ENCODE results near the gene BTBD3. TPM values are rescaled to one million over a fixed set of nuclear protein-coding genes. Genes with fewer than 3 reads are reported as not detected.

Gene BTBD3
- total RNA-seq (37.7 TPM), polyA plus RNA-seq (ENCODE audit: insufficient read depth, low read depth, low replicate concordance) (11.6 TPM)
- long read RNA-seq, donor 1, full-length matches to known transcripts: 20 of 20 reads
- long read RNA-seq, donor 1, partial matches to known transcripts: 0 of 20 reads
- long read RNA-seq, donor 1, other reads (novel, unspliced or antisense): 0 of 20 reads
- long read RNA-seq, donor 2, full-length matches to known transcripts: 13 of 13 reads
- long read RNA-seq, donor 2, partial matches to known transcripts: 0 of 13 reads
- long read RNA-seq, donor 2, other reads (novel, unspliced or antisense): 0 of 13 reads
- long read RNA-seq, donor 3, full-length matches to known transcripts: 9 of 9 reads
- long read RNA-seq, donor 3, partial matches to known transcripts: 0 of 9 reads
- long read RNA-seq, donor 3, other reads (novel, unspliced or antisense): 0 of 9 reads
- long read RNA-seq, donor 4, full-length matches to known transcripts: 11 of 11 reads
- long read RNA-seq, donor 4, partial matches to known transcripts: 0 of 11 reads
- long read RNA-seq, donor 4, other reads (novel, unspliced or antisense): 0 of 11 reads
- long read RNA-seq, donor 5, full-length matches to known transcripts: 6 of 6 reads
- long read RNA-seq, donor 5, partial matches to known transcripts: 0 of 6 reads
- long read RNA-seq, donor 5, other reads (novel, unspliced or antisense): 0 of 6 reads
- long read RNA-seq, donor 6, full-length matches to known transcripts: 11 of 11 reads
- long read RNA-seq, donor 6, partial matches to known transcripts: 0 of 11 reads
- long read RNA-seq, donor 6, other reads (novel, unspliced or antisense): 0 of 11 reads
- long read RNA-seq, donor 7, full-length matches to known transcripts: 3 of 6 reads
- long read RNA-seq, donor 7, partial matches to known transcripts: 0 of 6 reads
- long read RNA-seq, donor 7, other reads (novel, unspliced or antisense): 3 of 6 reads
- long read RNA-seq, donor 8, full-length matches to known transcripts: 18 of 18 reads
- long read RNA-seq, donor 8, partial matches to known transcripts: 0 of 18 reads
- long read RNA-seq, donor 8, other reads (novel, unspliced or antisense): 0 of 18 reads
- long read RNA-seq, donor 9, full-length matches to known transcripts: 9 of 9 reads
- long read RNA-seq, donor 9, partial matches to known transcripts: 0 of 9 reads
- long read RNA-seq, donor 9, other reads (novel, unspliced or antisense): 0 of 9 reads
- long read RNA-seq, donor 10, full-length matches to known transcripts: 11 of 11 reads
- long read RNA-seq, donor 10, partial matches to known transcripts: 0 of 11 reads
- long read RNA-seq, donor 10, other reads (novel, unspliced or antisense): 0 of 11 reads

DNA sequence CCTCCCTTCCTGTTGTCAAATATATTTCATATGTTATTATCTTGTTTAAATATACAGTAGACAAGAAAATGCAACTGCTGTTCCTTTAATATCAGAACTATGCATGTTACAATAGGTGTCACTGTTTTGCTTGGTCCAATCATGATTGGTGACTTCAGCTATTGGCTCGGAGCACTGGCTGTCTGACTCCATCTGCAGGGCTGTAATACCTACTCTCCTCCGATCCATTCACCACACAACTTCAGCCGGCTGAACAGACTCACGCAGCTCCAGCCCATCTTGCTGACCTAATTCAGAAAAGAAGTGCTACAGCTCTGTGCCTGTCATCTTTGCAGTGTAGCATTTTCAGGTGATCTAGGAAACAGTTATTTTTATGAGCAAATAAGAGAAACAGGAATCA, at the start of gene BTBD3:
Gene BTBD3, plus strand, starts transcription at position 231 of the 400 bp plus-strand sequence. CDS start 383 bp downstream, outside the sequence.
- Histone ChIP-seq H3K4me1 (ENCODE audit: control insufficient read depth in 2 of 3, insufficient read depth in 2 of 3, low read depth in 1 of 3, low read length in 3 of 3) (peaks cover 0 to 3% (median 3%) of the 10 kb centered on the region in 3 donors), H3K27me3 (ENCODE audit: control insufficient read depth, insufficient read depth, low read length) (no peaks in the 10 kb centered on the region), H3K36me3 (ENCODE audit: control insufficient read depth in 2 of 3, insufficient read depth in 3 of 3, low read length in 3 of 3) (peaks cover 2 to 3% (median 3%) of the 10 kb centered on the region in 3 donors), H3K9me3 (ENCODE audit: control insufficient read depth in 2 of 3, insufficient read depth in 1 of 3, low read length in 3 of 3) (no peaks in the 10 kb centered on the region), H3K4me3 (ENCODE audit: low read length in 3 of 3) (peak within 1 kb of the TSS; percentile 7 to 66 (median 50)), H3K9ac (ENCODE audit: low read length in 3 of 3) (peak within 1 kb of the TSS in 1 of 3 donors; percentile 13), H3K27ac (ENCODE audit: low read depth in 2 of 2, low read length in 2 of 2) (no peak within 1 kb of the TSS)
- FAIRE-seq (peak; percentile 38), DNase-seq (peak in 2 of 5 donors; percentile 54 to 59)
- intact Hi-C loops (cut with DNase I): no loop called here
- TF ChIP-seq CTCF (IDR thresholded peaks at IDR 0.05; ENCODE audit: borderline replicate concordance, extremely low read depth, insufficient read depth): no peak

DNA sequence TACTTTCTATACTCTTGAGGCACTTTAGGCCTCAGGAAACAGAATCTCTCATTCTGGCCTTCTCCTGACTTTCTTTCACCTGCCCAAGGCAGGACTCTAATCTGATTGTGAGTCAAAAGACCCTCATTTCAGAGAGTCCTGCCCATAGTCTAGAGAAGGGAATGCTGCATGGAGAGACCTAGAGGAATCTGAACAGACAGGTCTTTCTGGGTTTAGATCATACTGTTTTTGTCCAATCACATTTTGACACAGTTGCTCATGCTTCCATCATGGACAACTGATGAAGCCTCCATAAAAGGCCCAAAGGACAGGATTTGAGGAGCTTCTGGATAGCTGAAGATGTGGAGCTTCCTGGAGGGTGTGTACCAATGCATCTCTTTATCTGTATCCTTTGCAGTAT, 48.1 kb upstream of the BTBD3 start:
- H3K27ac ChIP-seq (ENCODE audit: low read depth in 2 of 2, low read length in 2 of 2): no peak overlapping the region
- FAIRE-seq (no peak), DNase-seq (no peak)
- no peak overlapping the region for H3K9ac ChIP-seq (ENCODE audit: low read length in 3 of 3)
- no peaks in the 10 kb centered on the region for H3K36me3 ChIP-seq (ENCODE audit: control insufficient read depth in 2 of 3, insufficient read depth in 3 of 3, low read length in 3 of 3)
- intact Hi-C loops (cut with DNase I): no loop called here
- H3K4me1 ChIP-seq (ENCODE audit: control insufficient read depth in 2 of 3, insufficient read depth in 2 of 3, low read depth in 1 of 3, low read length in 3 of 3): no peaks in the 10 kb centered on the region
- H3K4me3 ChIP-seq (ENCODE audit: low read length in 3 of 3): no peak overlapping the region
- H3K27me3 ChIP-seq (ENCODE audit: control insufficient read depth, insufficient read depth, low read length): no peaks in the 10 kb centered on the region
- no peaks in the 10 kb centered on the region for H3K9me3 ChIP-seq (ENCODE audit: control insufficient read depth in 2 of 3, insufficient read depth in 1 of 3, low read length in 3 of 3)
- no peak for TF ChIP-seq CTCF (IDR thresholded peaks at IDR 0.05; ENCODE audit: borderline replicate concordance, extremely low read depth, insufficient read depth)

DNA sequence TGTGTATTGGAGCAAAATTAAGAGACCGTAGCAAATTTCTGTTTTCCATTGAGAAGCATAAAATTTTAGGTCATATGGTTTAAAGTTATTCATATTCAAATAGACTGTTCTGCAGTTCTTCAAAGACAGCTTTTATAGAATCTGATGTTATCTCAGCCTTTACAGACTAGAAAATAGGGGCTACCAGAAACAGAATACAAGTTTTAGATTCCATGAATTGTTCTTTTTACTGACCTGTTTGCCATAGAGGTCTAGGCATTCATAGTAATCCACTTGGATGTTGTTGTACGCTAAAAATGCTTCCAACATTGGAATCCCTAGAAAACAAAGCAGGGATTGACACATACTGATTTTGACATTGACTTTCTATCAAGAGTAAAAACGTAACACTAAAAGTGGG, 47.3 kb upstream of the BTBD3 start:
- H3K4me1 ChIP-seq (ENCODE audit: control insufficient read depth in 2 of 3, insufficient read depth in 2 of 3, low read depth in 1 of 3, low read length in 3 of 3): no peaks in the 10 kb centered on the region
- H3K4me3 ChIP-seq (ENCODE audit: low read length in 3 of 3): no peak overlapping the region
- no peaks in the 10 kb centered on the region for H3K27me3 ChIP-seq (ENCODE audit: control insufficient read depth, insufficient read depth, low read length)
- intact Hi-C loops (cut with DNase I): no loop called here
- H3K9ac ChIP-seq (ENCODE audit: low read length in 3 of 3): no peak overlapping the region
- DNase-seq: no peak
- H3K27ac ChIP-seq (ENCODE audit: low read depth in 2 of 2, low read length in 2 of 2): no peak overlapping the region
- TF ChIP-seq CTCF (IDR thresholded peaks at IDR 0.05; ENCODE audit: borderline replicate concordance, extremely low read depth, insufficient read depth): no peak
- no peak for FAIRE-seq
- no peaks in the 10 kb centered on the region for H3K9me3 ChIP-seq (ENCODE audit: control insufficient read depth in 2 of 3, insufficient read depth in 1 of 3, low read length in 3 of 3)
- H3K36me3 ChIP-seq (ENCODE audit: control insufficient read depth in 2 of 3, insufficient read depth in 3 of 3, low read length in 3 of 3): no peaks in the 10 kb centered on the region

Measured in kidney (tissue), 22 donors.